HCT116 (cell line): Measurements from ENCODE around the gene CFAP91. TPM values are rescaled to one million over a fixed set of nuclear protein-coding genes. Genes with fewer than 3 reads are reported as not detected.

Experiments
- ATAC-seq: fragments of 200-7000 bp; cut with Tn5 transposase; 2 replicates; pipeline ENCODE4 v1.9.1; 2020; ENCODE audit warnings: mild to moderate bottlenecking, moderate library complexity
- BruUV-seq: library from RNA; stranded (reverse); fragments of 400-500 nt; replicated peaks from 2 replicates; lab custom pipeline; 2021; lab: Mats Ljungman, UMichigan
- CTCF ChIA-PET: fragments of 300-600 bp; sonication (Branson Sonifier 250); formaldehyde crosslinking; loops from one replicate; lab custom pipeline; 2021; ENCODE audit warnings: antibody characterized with exemption; lab: Charles Lee
- POLR2A ChIA-PET: fragments of 300-600, 350-600 bp; sonication (Branson Sonifier 250); formaldehyde crosslinking; loops from one replicate; lab custom pipeline; 2021; ENCODE audit warnings: antibody characterized with exemption; lab: Charles Lee
- RAD21 ChIA-PET, 2 experiments: fragments of 300-600 bp; sonication (Branson Sonifier 250); formaldehyde crosslinking; loops; one replicate each; lab custom pipeline; 2023; ENCODE audit warnings: low total read pairs in 2 of 2; ENCODE audit not compliant: uncharacterized antibody in 2 of 2, unreplicated experiment in 2 of 2, low non-redundant PET in 1 of 2; lab: Charles Lee
- DNase-seq: peaks from one replicate; pipeline ENCODE4 v3.0.0-alpha.2; 2010; ENCODE audit warnings: low read depth, low spot score
- H2AFZ ChIP-seq: fragments of 200-600 bp; shearing (Covaris generic), sonication (generic); 2 replicates; pipeline ENCODE4 v1.6.1; 2017; ENCODE audit warnings: low read depth, mixed run types, mixed read lengths, antibody characterized with exemption, low read length; ENCODE audit not compliant: poor library complexity, severe bottlenecking
- H3K27ac ChIP-seq: 2 replicates; pipeline ENCODE4 v1.5.1; 2012; ENCODE audit warnings: low read depth, low read length
- H3K27me3 ChIP-seq: fragments of 200-600 bp; sonication (generic); 2 replicates; pipeline ENCODE4 v1.6.1; 2016; ENCODE audit warnings: mixed run types, low read length, mixed read lengths; ENCODE audit not compliant: insufficient read depth
- H3K36me3 ChIP-seq, 2 experiments: fragments of 200-500 bp in 1 of 2; fragments of 200-600 bp in 1 of 2; sonication (Bioruptor generic) in 1 of 2; sonication (generic) in 1 of 2; 2 replicates each; pipeline versions ENCODE4 v1.5.1 to v1.6.1; 2014 to 2016; ENCODE audit warnings: low read length in 2 of 2, inconsistent platforms in 1 of 2, mixed read lengths in 1 of 2, mixed run types in 1 of 2; ENCODE audit not compliant: insufficient read depth in 2 of 2, control insufficient read depth in 1 of 2
- H3K4me1 ChIP-seq, 2 experiments: fragments of 200-600 bp in 1 of 2; sonication (generic) in 1 of 2; 2 replicates each; pipeline versions ENCODE4 v1.5.1 to v1.6.1; 2012 to 2017; ENCODE audit warnings: low read length in 2 of 2, inconsistent platforms in 1 of 2, mild to moderate bottlenecking in 1 of 2, mixed read lengths in 1 of 2, mixed run types in 1 of 2, moderate library complexity in 1 of 2; ENCODE audit not compliant: insufficient read depth in 2 of 2, control insufficient read depth in 1 of 2
- H3K4me2 ChIP-seq: fragments of 200-600 bp; sonication (generic); 2 replicates; pipeline ENCODE4 v1.6.1; 2017; ENCODE audit warnings: mixed run types, low read length, mixed read lengths
- H3K4me3 ChIP-seq, 2 experiments: fragments of 200-600 bp in 1 of 2; sonication (generic) in 1 of 2; replicated peaks in 1 of 2; 2 replicates each; pipeline ENCODE4 v1.5.1; 2011 to 2016; ENCODE audit warnings: low read length in 2 of 2, control low read depth in 1 of 2, low read depth in 1 of 2, mild to moderate bottlenecking in 1 of 2, mixed read lengths in 1 of 2, mixed run types in 1 of 2
- H3K79me2 ChIP-seq: fragments of 200-600 bp; sonication (generic); 2 replicates; pipeline ENCODE4 v1.6.1; 2017; ENCODE audit warnings: mild to moderate bottlenecking, mixed run types, low read length, moderate library complexity, mixed read lengths; ENCODE audit not compliant: insufficient read depth
- H3K9ac ChIP-seq: fragments of 200-600 bp; sonication (generic); 2 replicates; pipeline ENCODE4 v1.6.1; 2016; ENCODE audit warnings: low read length, mixed read lengths
- H3K9me2 ChIP-seq: fragments of 200-600 bp; sonication (generic), shearing (Covaris generic); 2 replicates; pipeline ENCODE4 v1.6.1; 2017; ENCODE audit warnings: mixed run types, mild to moderate bottlenecking, moderate library complexity; ENCODE audit not compliant: insufficient read depth
- H3K9me3 ChIP-seq, 2 experiments: fragments of 200-500 bp in 1 of 2; fragments of 200-600 bp in 1 of 2; sonication (Bioruptor generic) in 1 of 2; sonication (generic) in 1 of 2; 2 replicates each; pipeline ENCODE4 v1.6.1; 2014 to 2017; ENCODE audit warnings: low read length in 2 of 2, mixed read lengths in 2 of 2, inconsistent platforms in 1 of 2, low read depth in 1 of 2, mild to moderate bottlenecking in 1 of 2, mixed run types in 1 of 2, moderate library complexity in 1 of 2; ENCODE audit not compliant: control insufficient read depth in 1 of 2, insufficient read depth in 1 of 2
- H4K20me1 ChIP-seq: fragments of 200-600 bp; sonication (generic), shearing (Covaris generic); 2 replicates; pipeline ENCODE4 v1.6.1; 2017; ENCODE audit warnings: mixed run types, mild to moderate bottlenecking, moderate library complexity; ENCODE audit not compliant: insufficient read depth
- ATF3 ChIP-seq: IDR thresholded peaks from 2 replicates; pipeline ENCODE4 v1.6.1; 2012
- CBX3 ChIP-seq: IDR thresholded peaks from 2 replicates; pipeline ENCODE4 v1.6.1; 2012; ENCODE audit warnings: low read depth
- CEBPB ChIP-seq: IDR thresholded peaks from 2 replicates; pipeline ENCODE4 v1.6.1; 2012; ENCODE audit warnings: low read depth
- CTCF ChIP-seq, 3 experiments: fragments of 200-600 bp in 1 of 3; sonication (generic) in 1 of 3; IDR thresholded peaks in 2 of 3; conservative IDR thresholded peaks in 1 of 3; 2 replicates each; pipeline ENCODE4 v1.5.1; 2012 to 2017; ENCODE audit warnings: low read depth in 2 of 3, low read length in 2 of 3, antibody characterized with exemption in 1 of 3, borderline replicate concordance in 1 of 3, control low read depth in 1 of 3, mild to moderate bottlenecking in 1 of 3, mixed read lengths in 1 of 3, mixed run types in 1 of 3, moderate library complexity in 1 of 3; ENCODE audit not compliant: insufficient read depth in 1 of 3
- ELF1 ChIP-seq: IDR thresholded peaks from 2 replicates; pipeline ENCODE4 v1.6.1; 2012; ENCODE audit warnings: low read depth, borderline replicate concordance
- FOSL1 ChIP-seq: IDR thresholded peaks from 2 replicates; pipeline ENCODE4 v1.6.1; 2012; ENCODE audit warnings: low read depth
- JUND ChIP-seq: IDR thresholded peaks from 2 replicates; pipeline ENCODE4 v1.6.1; 2012
- MAX ChIP-seq: IDR thresholded peaks from 2 replicates; pipeline ENCODE4 v1.6.1; 2012
- POLR2A ChIP-seq: IDR thresholded peaks from 2 replicates; pipeline ENCODE4 v1.7.0; 2011; ENCODE audit warnings: borderline replicate concordance; ENCODE audit not compliant: insufficient read depth, insufficient read length; ENCODE audit errors: extremely low read depth
- POLR2AphosphoS5 ChIP-seq: IDR thresholded peaks from 2 replicates; pipeline ENCODE4 v1.6.1; 2011; ENCODE audit warnings: mild to moderate bottlenecking, low read depth, low read length, moderate library complexity
- RAD21 ChIP-seq: IDR thresholded peaks from 2 replicates; pipeline ENCODE4 v1.6.1; 2012; ENCODE audit warnings: low read depth, mild to moderate bottlenecking
- REST ChIP-seq: IDR thresholded peaks from 2 replicates; pipeline ENCODE4 v1.6.1; 2012; ENCODE audit warnings: low read depth
- SIN3A ChIP-seq: IDR thresholded peaks from 2 replicates; pipeline ENCODE4 v1.6.1; 2012; ENCODE audit warnings: low read depth
- SP1 ChIP-seq: IDR thresholded peaks from 2 replicates; pipeline ENCODE4 v1.6.1; 2012; ENCODE audit warnings: low read depth
- TCF7L2 ChIP-seq: IDR thresholded peaks from 2 replicates; pipeline ENCODE4 v1.7.0; 2011; ENCODE audit warnings: borderline replicate concordance, inconsistent platforms; ENCODE audit not compliant: insufficient read depth, insufficient read length; ENCODE audit errors: extremely low read depth
- YY1 ChIP-seq: IDR thresholded peaks from 2 replicates; pipeline ENCODE4 v1.6.1; 2011; ENCODE audit warnings: low read length, low read depth, moderate library complexity, mild to moderate bottlenecking; ENCODE audit not compliant: insufficient replicate concordance; ENCODE audit errors: extremely low read depth
- ZBTB33 ChIP-seq: IDR thresholded peaks from 2 replicates; pipeline ENCODE4 v1.6.1; 2011; ENCODE audit warnings: mild to moderate bottlenecking, low read length, moderate library complexity; ENCODE audit not compliant: insufficient replicate concordance; ENCODE audit errors: extremely low read depth
- ZFX ChIP-seq: fragments of 450-650 bp; IDR thresholded peaks from 2 replicates; pipeline ENCODE4 v1.6.1; 2017
- ZNF274 ChIP-seq: fragments of 200-500 bp; sonication (Bioruptor generic); IDR thresholded peaks from 2 replicates; pipeline ENCODE4 v1.6.1; 2014; ENCODE audit warnings: mild to moderate bottlenecking, low read depth, low read length, inconsistent platforms
- intact Hi-C: fragments of 100-400 bp; cut with micrococcal nuclease; formaldehyde crosslinking; loops from 2 replicates; pipeline ENCODE4 v1.10.0; 2022
- total RNA-seq: library from RNA; stranded (reverse); gene quantifications from one replicate; pipeline ENCODE4 v1.2.1, GENCODE V29; 2021; ENCODE audit not compliant: unreplicated experiment

CFAP91 gene
- total RNA-seq, 1 experiment from 2014 or later, result 0.96 TPM

- H3K9me2 ChIP-seq, result no peaks in the 10 kb centered on the region
- no peak overlapping the region for H3K4me2 ChIP-seq
- H2AFZ ChIP-seq, result no peak overlapping the region
- H3K9ac ChIP-seq, result no peak overlapping the region
- H3K36me3 ChIP-seq, result no peaks in the 10 kb centered on the region
- DNase-seq (no peak), ATAC-seq (no peak)
- no peaks in the 10 kb centered on the region for H4K20me1 ChIP-seq
- no peaks in the 10 kb centered on the region for H3K4me1 ChIP-seq
- no peaks in the 10 kb centered on the region for H3K27me3 ChIP-seq
- intact Hi-C loops, result no loop called here
- H3K27ac ChIP-seq, result no peak overlapping the region
- ChIA-PET POLR2A (no interaction called here), CTCF (no interaction called here), RAD21 (no interaction called here)
- TF ChIP-seq POLR2AphosphoS5 (no peak), YY1 (no peak), ZFX (no peak), POLR2A (no peak), CEBPB (no peak), FOSL1 (no peak), MAX (no peak), ZBTB33 (no peak), REST (no peak), ATF3 (no peak), SP1 (no peak), ZNF274 (no peak), CTCF (IDR thresholded peaks at IDR 0.05 in 2 of 3, conservative IDR thresholded peaks at IDR 0.05 in 1 of 3; ENCODE audit: borderline replicate concordance in 1 of 3, insufficient read depth in 1 of 3, low read depth in 2 of 3, low read length in 2 of 3) (no peak), ELF1 (no peak), JUND (no peak), RAD21 (no peak), CBX3 (no peak), SIN3A (no peak), TCF7L2 (no peak)
- H3K79me2 ChIP-seq, result no peaks in the 10 kb centered on the region
- BruUV-seq, result no TSS peak
- H3K9me3 ChIP-seq, result no peaks in the 10 kb centered on the region
- no peak overlapping the region for H3K4me3 ChIP-seq
Measured at GRCh38 chr3:119748991-119749390, 46.2 kb downstream of the CFAP91 start.
